IPS-18c (cell line): ENCODE data around the gene SPAG6.

Experiments used
- H3K4me3 ChIP-seq: 2 replicates; pipeline ENCODE4 v1.7.0; 2013; ENCODE audit warnings: low read depth, mild to moderate bottlenecking, low read length, moderate library complexity; ENCODE audit not compliant: insufficient read depth
- H3K9me3 ChIP-seq: one replicate; pipeline ENCODE4 v1.6.1; 2013; ENCODE audit warnings: mild to moderate bottlenecking, low read length, moderate library complexity; ENCODE audit not compliant: control insufficient read depth, insufficient read depth

The SPAG6 gene

DNA sequence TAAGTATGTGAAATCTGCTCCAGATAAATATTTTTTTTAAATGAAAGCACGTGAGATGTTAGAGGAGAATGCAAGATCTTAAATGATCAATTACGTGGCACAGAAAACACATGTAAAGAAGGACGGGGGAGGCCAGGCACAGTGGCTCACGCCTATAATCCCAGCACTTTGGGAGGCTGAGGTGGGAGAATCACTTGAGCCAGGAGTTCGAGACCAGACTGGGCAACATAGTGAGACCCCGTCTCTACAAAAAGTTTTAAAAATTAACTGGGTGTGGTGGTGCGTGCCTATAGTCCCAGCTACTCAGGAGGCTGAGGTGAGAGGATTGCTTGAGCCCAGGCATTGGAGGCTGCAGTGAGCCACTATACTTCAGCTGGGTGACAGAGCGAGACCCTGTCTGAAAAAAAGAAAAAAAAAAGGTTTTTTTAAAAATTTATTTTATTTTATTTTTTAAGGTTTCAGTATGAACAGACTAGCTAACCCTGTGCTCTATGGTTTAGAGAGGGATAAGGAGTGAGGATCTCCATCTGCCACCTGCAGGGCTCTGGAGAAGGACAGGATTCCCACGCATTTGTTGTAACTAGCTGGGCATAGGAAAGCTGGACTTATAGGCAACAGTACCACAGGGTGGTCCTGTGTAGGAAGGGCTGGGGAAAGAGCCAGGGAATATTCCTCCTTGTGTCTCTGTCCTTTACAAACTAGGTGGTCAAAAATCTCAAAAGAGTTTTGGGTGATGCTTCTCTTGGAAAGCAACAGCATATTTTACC, 113.2 kb downstream of the SPAG6 start:
- H3K4me3 ChIP-seq = no peak overlapping the region
- H3K9me3 ChIP-seq = no peaks in the 10 kb centered on the region

DNA sequence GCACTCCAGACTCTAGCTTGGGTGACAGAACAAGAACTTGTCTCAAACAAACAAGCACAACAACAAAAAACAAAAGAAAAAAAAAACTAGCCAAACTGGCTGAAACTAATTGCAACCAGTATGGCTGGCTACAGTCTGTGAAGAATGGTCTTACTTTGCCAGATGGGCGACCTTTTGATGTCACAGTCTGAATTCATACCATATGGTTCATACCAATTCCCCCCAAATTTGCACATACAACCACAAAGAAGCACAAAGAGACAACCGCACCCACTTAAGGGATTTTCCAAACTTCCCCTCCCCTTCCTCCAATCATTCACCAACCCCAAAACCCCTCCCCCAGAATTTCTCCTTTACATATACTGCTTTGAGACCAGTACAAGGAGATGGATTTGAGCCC, 114.2 kb downstream of the SPAG6 start:
- Histone ChIP-seq H3K4me3 (no peak overlapping the region), H3K9me3 (no peaks in the 10 kb centered on the region)

DNA sequence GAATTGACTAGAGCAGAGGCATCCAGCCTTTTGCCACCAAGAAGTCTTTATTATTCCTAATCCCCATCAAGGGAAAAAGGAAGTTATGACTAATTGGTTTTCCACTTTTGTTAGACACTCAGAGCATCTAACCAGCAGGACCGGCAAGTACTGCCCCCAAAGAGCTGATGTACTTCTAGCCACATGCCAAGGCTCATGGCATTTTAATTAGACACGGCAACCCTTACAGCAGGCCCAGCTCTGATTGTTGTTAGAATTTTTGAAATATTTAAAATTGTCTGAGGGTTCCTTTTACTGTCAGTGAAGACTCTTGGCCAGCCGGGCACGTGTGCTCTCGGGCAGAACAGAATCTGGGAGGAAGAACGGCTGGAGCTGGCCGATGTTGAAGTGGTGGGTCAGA, 114.8 kb downstream of the SPAG6 start:
- Histone ChIP-seq H3K9me3 (no peaks in the 10 kb centered on the region), H3K4me3 (no peak overlapping the region)

DNA sequence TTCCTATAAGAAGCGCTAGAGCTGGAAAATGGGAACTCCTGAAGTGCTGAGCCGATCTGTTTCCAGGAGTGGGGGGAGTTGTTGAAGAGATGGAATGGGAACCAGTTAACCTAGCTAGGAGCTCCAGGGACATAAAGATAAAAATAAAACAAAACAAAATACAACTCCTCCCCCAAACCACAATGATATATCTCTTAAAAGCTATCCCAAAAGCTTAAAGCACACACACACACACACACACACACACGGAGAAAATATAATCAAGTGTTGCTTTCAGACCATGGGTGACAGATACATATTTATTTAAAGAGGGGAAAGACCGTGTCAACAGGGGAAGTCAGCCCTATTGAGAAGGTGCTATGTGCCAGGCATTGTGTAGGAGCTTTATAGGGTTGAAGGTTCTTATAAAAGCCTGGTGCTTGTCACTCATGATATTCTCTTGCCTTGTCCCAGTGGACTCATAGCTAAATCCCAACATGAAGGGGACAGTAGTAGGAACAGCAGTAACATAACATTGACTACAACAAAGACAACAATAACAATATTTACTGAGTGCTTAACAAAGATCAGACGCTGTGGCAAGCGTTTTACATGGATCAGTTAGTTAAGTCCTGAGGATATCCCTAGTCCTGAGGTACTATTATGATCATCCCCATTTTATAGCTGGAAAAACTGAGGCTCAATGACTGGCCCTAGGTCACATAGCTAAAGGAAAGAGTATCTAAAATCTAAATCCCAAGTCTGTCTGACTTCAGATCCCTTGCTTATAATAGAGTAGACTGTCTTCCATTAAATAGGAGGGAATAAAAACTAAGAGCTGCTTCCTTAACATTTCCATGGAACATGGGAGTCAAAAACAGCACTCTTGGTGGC, 115.5 kb downstream of the SPAG6 start:
- no peaks in the 10 kb centered on the region for H3K9me3 ChIP-seq

DNA sequence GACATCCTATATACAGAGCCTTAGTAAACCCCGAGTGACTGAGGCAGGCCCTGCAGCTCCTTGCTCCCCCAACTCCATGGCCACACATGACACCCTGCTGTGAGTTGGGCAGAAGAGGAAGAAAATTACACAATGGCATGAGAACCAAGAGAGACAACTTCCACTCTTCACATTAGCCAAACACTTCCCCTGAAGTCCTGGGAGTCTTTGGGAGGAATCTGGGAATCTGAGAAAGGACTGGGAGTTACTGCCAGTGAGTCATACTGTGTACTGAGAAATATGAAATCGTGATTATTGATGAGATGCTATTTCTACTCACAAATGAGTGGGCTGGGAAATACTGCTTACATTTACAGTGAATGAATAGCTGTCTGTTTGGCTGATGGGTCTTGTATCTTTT, 116.6 kb downstream of the SPAG6 start:
- Histone ChIP-seq H3K9me3 (no peaks in the 10 kb centered on the region), H3K4me3 (no peak overlapping the region)

More for the DNA sequence above, 115.5 kb downstream of the SPAG6 start:
- H3K4me3 ChIP-seq = no peak overlapping the region

DNA sequence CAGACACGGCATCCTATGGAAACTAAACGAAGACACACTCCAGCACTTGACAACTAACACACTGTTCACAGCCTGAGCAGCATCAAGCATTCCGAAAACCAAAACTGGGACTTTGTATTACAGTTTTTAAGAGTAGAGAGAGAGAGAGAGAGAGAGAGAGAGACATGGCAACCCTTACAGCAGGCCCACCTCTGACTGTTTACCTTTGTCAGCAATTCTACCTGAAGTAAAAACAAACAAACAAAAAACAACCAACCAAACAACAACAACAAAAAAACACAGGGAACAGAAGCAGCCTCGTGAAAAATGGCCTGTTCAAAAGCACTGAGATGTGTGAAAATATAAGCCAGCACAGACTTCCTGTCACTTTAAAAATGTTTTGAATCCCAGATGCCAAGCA, 118.0 kb downstream of the SPAG6 start:
- H3K9me3 ChIP-seq = no peaks in the 10 kb centered on the region
- H3K4me3 ChIP-seq = no peak overlapping the region

DNA sequence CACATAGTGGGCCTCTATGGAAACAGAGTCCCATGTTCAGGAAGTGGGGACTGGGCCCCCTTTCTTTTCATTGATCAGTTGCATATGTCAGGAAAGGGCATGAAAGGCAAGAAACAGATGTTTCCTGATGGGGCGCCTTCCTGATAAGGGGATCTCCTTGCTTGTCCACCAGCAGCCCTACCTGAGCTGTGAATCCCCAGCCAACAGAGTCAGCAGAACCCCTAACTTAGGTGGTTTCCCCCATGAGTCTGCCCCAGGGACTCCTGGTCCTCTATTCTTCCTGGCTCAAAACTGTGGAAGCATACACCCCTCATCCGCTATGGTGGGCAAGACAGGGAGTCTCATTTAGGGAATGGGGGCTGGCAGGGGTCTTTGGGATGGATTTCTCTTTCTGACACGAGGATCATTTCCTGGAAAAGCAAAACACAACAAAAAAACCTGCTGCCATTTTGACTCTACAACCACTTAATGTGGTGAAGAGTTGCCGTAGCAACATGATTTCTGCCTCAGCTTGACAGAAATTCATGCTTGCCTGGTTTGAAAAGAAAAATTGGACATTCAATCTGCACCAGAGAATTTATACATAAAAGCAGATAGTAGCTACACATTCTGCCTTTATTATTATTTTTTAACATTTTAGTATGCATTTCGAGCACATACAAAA, 119.8 kb downstream of the SPAG6 start:
- Histone ChIP-seq H3K4me3 (no peak overlapping the region), H3K9me3 (no peaks in the 10 kb centered on the region)

DNA sequence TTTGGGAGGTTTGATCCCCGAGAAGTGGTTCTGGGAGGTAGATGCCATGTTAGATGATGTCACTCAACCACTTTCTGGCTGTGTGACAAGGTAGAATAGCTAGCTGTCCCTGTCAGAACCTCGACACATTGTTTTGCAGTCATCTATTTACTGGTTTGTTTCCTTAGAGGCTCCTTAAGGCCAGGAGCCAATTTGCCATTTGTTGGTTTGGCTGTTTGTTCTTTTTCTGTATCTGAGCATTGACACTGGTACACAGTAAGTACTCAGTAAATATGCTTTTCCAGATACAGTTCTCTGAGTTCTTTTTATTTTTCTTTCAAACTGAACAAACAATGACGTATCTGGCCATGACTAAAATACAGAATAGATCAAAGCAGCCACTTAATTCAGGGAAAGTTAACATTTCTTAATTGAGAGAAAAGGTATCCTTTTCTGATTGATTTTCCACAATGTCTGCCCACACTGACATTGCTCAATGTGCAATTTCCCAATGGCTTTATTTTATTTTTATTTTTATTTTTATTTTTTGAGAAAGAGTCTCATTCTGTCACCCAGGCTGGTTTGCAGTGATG, 121.6 kb downstream of the SPAG6 start:
- H3K9me3 ChIP-seq = no peaks in the 10 kb centered on the region
- H3K4me3 ChIP-seq = no peak overlapping the region
